Measurements from ENCODE around the gene ZNF641.
"Not testable (repeated sequence)": the region's sequence is repeated elsewhere in the genome, so short reads cannot be mapped to it uniquely, and the experiment has no call there.

Gene ZNF641

DNA sequence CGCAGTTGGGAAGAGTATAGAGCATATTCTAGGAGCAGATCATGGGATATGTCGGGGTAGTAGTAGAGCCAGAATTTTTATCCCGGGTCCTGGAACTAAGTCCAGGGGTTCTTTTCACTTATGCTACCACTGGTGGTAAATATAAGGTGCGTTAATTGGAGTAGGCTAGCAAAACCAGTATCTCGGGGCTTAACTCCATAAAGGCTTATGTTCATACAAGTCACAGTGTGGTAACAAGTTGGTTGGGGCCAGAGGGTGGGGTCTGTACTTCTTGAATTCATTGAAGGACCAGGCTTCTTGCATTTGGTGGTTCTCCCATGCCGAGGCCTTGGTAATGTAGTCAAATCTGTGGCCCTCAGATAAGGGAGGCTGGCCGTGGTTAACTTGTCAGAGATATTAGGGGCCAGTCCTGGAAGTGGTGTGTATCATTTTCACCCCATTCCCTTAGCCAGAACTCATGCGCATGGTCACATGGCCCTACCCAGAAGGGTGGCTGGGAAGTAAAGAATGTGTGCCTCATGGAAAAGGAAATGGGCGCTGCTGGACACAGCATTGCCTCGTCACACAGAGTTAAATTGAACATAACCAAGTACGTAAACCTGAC is 1.5 kb upstream of the ZNF641 start:
- FAIRE-seq (no peak), DNase-seq (ENCODE audit: insufficient read length, low spot score) (no peak)
- TF ChIP-seq POLR2A (IDR thresholded peaks at IDR 0.05; ENCODE audit: low read depth, low read length): no peak

GRCh38 chr12:48351022-48351708 is 446 bp upstream of the ZNF641 start:
- FAIRE-seq (no peak), DNase-seq (ENCODE audit: insufficient read length, low spot score) (peak; percentile 64)
- TF ChIP-seq POLR2A (IDR thresholded peaks at IDR 0.05; ENCODE audit: low read depth, low read length): no peak

DNA sequence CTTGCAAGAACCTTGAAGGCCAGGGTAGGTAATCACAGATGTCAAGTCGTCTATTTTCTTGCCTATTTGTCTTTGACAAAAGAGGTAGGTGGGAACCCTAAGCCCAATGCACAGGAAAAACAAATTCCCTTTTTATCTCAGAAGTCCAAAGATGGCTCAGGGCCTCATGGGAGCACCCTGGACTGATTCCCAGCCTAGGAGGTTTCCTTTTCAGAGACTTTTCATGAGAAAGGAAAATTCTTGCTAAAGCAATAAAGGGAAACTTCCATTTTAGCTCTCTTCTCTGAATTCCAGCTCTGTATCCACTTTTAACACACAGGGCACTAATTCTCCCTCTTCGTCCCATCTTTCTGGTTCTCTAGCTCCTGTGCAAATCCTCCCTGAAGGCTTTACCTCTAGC is 1.2 kb downstream of the ZNF641 start:
- TF ChIP-seq POLR2A (IDR thresholded peaks at IDR 0.05; ENCODE audit: low read depth, low read length): no peak
- DNase-seq (ENCODE audit: insufficient read length, low spot score): no peak
- FAIRE-seq: no peak

GRCh38 chr12:48342980-48343379 is 7.7 kb downstream of the ZNF641 start:
- no peak for TF ChIP-seq POLR2A (IDR thresholded peaks at IDR 0.05; ENCODE audit: low read depth, low read length)
- FAIRE-seq (no peak), DNase-seq (ENCODE audit: insufficient read length, low spot score) (no peak)

- TF ChIP-seq POLR2A (IDR thresholded peaks at IDR 0.05; ENCODE audit: low read depth, low read length): no peak
- DNase-seq (ENCODE audit: insufficient read length, low spot score): no peak
- no peak for FAIRE-seq
Observed at GRCh38 chr12:48340943-48341342, 9.8 kb downstream of the ZNF641 start.

- TF ChIP-seq POLR2A (IDR thresholded peaks at IDR 0.05; ENCODE audit: low read depth, low read length): no peak
- DNase-seq (ENCODE audit: insufficient read length, low spot score) (no peak), FAIRE-seq (no peak)
Observed at GRCh38 chr12:48339442-48340117, 11.1 kb downstream of the ZNF641 start.

DNA sequence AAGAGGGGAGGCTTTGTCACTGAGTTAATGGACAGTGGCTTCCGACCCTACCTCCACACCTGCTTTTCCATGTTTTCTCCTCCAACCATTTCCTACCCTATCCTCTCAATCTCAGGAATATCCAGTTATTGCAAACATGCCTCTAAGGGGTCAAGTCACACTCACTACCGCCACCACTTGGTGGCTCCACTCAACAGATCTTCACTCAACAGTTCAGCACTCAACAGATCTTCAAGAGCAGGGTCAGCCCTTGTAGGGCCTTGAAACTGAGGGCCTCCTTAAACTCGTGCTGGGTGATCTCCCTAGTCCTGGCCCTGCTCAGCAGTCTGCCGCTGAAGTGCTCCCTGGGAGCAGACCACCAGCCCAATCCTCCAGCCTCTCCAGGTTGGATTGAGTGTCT is 14.2 kb downstream of the ZNF641 start:
- no peak for TF ChIP-seq POLR2A (IDR thresholded peaks at IDR 0.05; ENCODE audit: low read depth, low read length)
- FAIRE-seq: no peak
- DNase-seq (ENCODE audit: insufficient read length, low spot score): no peak

DNA sequence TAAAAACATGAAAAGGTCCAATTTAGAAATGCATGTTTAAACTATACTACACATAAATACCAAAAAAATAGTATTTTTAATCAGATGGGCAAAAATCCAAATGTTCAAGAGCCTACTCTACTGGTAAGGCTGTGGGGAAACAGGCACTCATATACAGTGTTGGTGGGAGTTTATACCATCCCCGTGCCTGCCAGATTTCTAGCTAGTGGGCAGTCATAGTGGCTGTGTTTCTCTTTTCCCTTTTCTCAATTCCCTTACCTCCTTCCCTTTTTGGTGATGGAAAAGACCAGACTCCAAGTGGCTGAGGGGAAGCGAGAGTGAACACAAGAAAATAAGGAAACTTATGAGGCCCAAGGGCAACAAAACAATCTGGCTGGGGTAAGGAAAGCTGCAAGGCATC is 14.7 kb downstream of the ZNF641 start:
- FAIRE-seq (no peak), DNase-seq (ENCODE audit: insufficient read length, low spot score) (no peak)
- no peak for TF ChIP-seq POLR2A (IDR thresholded peaks at IDR 0.05; ENCODE audit: low read depth, low read length)

DNA sequence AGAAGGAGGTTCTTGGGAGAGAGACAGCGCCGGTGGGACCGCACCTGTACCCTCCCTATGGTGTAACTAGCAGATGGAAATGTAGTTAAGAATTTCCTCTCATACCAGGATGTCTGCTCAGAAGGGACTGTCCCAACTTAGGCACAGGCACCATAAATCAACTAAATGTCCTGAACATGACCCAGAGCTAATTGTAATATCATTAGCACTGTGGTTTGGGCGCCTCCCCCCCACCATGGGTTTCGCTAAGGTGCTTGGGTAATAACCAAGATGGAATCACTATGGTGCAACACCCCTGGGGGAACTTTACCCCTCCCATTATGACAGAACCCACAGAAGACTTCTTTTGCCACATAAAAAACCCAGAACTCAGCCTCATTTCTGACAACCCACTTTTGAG is 15.9 kb downstream of the ZNF641 start:
- no peak for TF ChIP-seq POLR2A (IDR thresholded peaks at IDR 0.05; ENCODE audit: low read depth, low read length)
- no peak for FAIRE-seq
- DNase-seq (ENCODE audit: insufficient read length, low spot score): no peak

- FAIRE-seq; DNase-seq (ENCODE audit: insufficient read length, low spot score): not testable (repeated sequence)
Observed at GRCh38 chr12:48333680-48334079, 17.0 kb downstream of the ZNF641 start.

- FAIRE-seq (no peak), DNase-seq (ENCODE audit: insufficient read length, low spot score) (no peak)
Observed at GRCh38 chr12:48331399-48331798, 19.3 kb downstream of the ZNF641 start.

GRCh38 chr12:48329199-48329939 is 21.4 kb downstream of the ZNF641 start:
- DNase-seq (ENCODE audit: insufficient read length, low spot score) (no peak), FAIRE-seq (no peak)
- no peak for TF ChIP-seq POLR2A (IDR thresholded peaks at IDR 0.05; ENCODE audit: low read depth, low read length)

More at GRCh38 chr12:48331399-48331798, 19.3 kb downstream of the ZNF641 start:
- TF ChIP-seq POLR2A (IDR thresholded peaks at IDR 0.05; ENCODE audit: low read depth, low read length): no peak

DNA sequence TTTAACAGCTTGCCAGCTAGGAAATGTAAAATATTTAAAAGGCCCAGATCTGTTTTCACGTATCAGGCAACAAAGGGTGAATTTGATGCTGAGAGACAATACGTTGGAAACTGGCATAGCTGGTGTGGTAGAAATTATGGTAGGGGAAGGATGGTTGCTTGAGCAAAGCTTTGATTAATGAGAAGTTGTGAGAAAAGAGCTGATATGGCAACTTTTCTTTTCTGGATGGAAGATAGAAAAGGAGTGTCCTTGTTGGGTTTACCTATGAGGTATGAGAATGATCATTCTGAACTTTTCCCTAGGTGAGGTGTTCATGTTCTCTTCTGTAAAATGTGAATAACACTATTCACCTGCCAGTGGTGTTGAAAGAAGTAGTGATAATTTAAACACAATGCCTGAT is 34.2 kb downstream of the ZNF641 start:
- FAIRE-seq (no peak), DNase-seq (ENCODE audit: insufficient read length, low spot score) (no peak)
- no peak for TF ChIP-seq POLR2A (IDR thresholded peaks at IDR 0.05; ENCODE audit: low read depth, low read length)

DNA sequence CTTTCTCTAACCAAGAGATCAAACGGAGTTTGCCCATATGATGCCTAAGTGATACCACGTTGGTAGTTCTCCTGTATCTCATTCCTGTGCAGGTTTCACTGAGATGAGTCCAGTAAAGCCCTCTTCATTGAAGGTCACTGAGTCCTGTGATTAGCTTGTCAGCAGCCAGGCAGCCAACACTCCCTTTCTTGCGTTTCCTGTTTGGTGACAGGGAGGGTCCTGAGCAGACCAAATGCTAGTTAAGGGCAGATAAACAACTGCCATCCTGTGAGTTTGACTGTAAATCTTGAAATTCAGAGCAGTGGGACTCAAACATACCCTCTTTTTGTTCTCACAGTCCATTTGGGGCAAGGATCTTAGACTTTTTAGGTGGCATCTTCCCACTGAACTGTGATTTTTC is 39.4 kb downstream of the ZNF641 start:
- no peak for TF ChIP-seq POLR2A (IDR thresholded peaks at IDR 0.05; ENCODE audit: low read depth, low read length)
- FAIRE-seq (no peak), DNase-seq (ENCODE audit: insufficient read length, low spot score) (no peak)
